GM13977 (cell line): ENCODE data around the gene OTOF.

Experiments
- DNase-seq: peaks from one replicate; pipeline ENCODE4 v3.0.0; 2012; ENCODE audit warnings: low spot score
- CTCF ChIP-seq: IDR thresholded peaks from 2 replicates; pipeline ENCODE4 v1.5.1; 2012; ENCODE audit warnings: mild to moderate bottlenecking, control low read depth; ENCODE audit not compliant: insufficient read depth; ENCODE audit errors: extremely low read depth, missing control alignments
- in situ Hi-C: fragments of 300-500 bp; cut with MboI; formaldehyde crosslinking; loops from one replicate; pipeline ENCODE4 v1.12.0; 2022; ENCODE audit warnings: low sequenced_read_pairs, low pct_unique_long_range_greater_than_20kb, mixed read lengths, inconsistent platforms; ENCODE audit not compliant: unreplicated experiment

OTOF gene

GRCh38 chr2:26422947-26423629, 54.8 kb downstream of the OTOF start:
- in situ Hi-C loops: no loop called here
- DNase-seq: no peak
- no peak for TF ChIP-seq CTCF

GRCh38 chr2:26421961-26422360, 56.0 kb downstream of the OTOF start:
- DNase-seq: no peak
- in situ Hi-C loops: no loop called here

GRCh38 chr2:26414311-26414710, 63.6 kb downstream of the OTOF start:
- no peak for DNase-seq
- in situ Hi-C loops: no loop called here
- TF ChIP-seq CTCF: no peak

More at GRCh38 chr2:26421961-26422360, 56.0 kb downstream of the OTOF start:
- TF ChIP-seq CTCF: no peak

- TF ChIP-seq CTCF: no peak
- in situ Hi-C loops: no loop called here
- DNase-seq: peak; percentile 44
Observed at GRCh38 chr2:26412091-26412673, 65.7 kb downstream of the OTOF start.

- in situ Hi-C loops: no loop called here
- no peak for TF ChIP-seq CTCF
Observed at GRCh38 chr2:26411419-26411818, 66.5 kb downstream of the OTOF start.

GRCh38 chr2:26410764-26411243, 67.1 kb downstream of the OTOF start:
- in situ Hi-C loops: no loop called here
- TF ChIP-seq CTCF: no peak
- no peak for DNase-seq

More at GRCh38 chr2:26411419-26411818, 66.5 kb downstream of the OTOF start:
- DNase-seq: no peak
